Tibial nerve (tissue), 4 donors: Measurements from ENCODE around the gene ZDHHC1.

Experiments used
- CTCF ChIP-seq, 5 experiments: fragments of 200-600 bp in 3 of 5; fragments of 450-650 bp in 2 of 5; sonication (generic) in 3 of 5; IDR thresholded peaks; one replicate each; pipeline ENCODE4 v1.5.1; 2016 to 2019; ENCODE audit warnings: antibody characterized with exemption in 5 of 5, mild to moderate bottlenecking in 3 of 5, moderate library complexity in 2 of 5
- EP300 ChIP-seq, 2 donors: sonication (generic); formaldehyde crosslinking; IDR thresholded peaks; one replicate each; pipeline ENCODE4 v1.6.1; 2017; ENCODE audit warnings: antibody characterized with exemption in 2 of 2, mild to moderate bottlenecking in 1 of 2
- POLR2A ChIP-seq, 2 donors: fragments of 450-650 bp; IDR thresholded peaks; one replicate each; pipeline ENCODE4 v1.6.1; 2017; ENCODE audit warnings: antibody characterized with exemption in 2 of 2, mild to moderate bottlenecking in 2 of 2, moderate library complexity in 2 of 2

GRCh38 chr16:67405336-67405735, 10.9 kb downstream of the ZDHHC1 start:
- no peak for TF ChIP-seq CTCF (IDR thresholded peaks at IDR 0.05)
- no peak for TF ChIP-seq EP300 (IDR thresholded peaks at IDR 0.05)
- no peak for TF ChIP-seq POLR2A (IDR thresholded peaks at IDR 0.05)
